ENCODE data around the gene CIB2. TPM values are rescaled to one million over a fixed set of nuclear protein-coding genes. Genes with fewer than 3 reads are reported as not detected.

The CIB2 gene
- total RNA-seq, 1 donor from 2014 or later = 1.2 TPM

Other genes with a start within 250 kb of the CIB2 start
- 60.8 and 64.7 TPM in 2 replicates for gene TBC1D2B, start 53.7 kb downstream of the CIB2 start, total RNA-seq
- gene SH2D7, start 38.9 kb downstream of the CIB2 start, total RNA-seq = not detected in 2 replicates
- 160 and 163 TPM in 2 replicates for gene IDH3A, start 17.9 kb upstream of the CIB2 start, total RNA-seq
- 0.15 and 0.52 TPM in 2 replicates for gene ACSBG1, start 103.1 kb upstream of the CIB2 start, total RNA-seq
- gene DNAJA4, start 133.1 kb upstream of the CIB2 start, total RNA-seq = 68.4 and 70.8 TPM in 2 replicates
- 54.3 and 57.3 TPM in 2 replicates for gene SKIC8, start 168.2 kb upstream of the CIB2 start, total RNA-seq
- gene CRABP1, start 208.9 kb upstream of the CIB2 start, total RNA-seq = not detected in 2 replicates